22Rv1 (cell line): ENCODE results near the gene NAA35.

ENCODE experiments used
- CTCF ChIP-seq: fragments of 450-650 bp; IDR thresholded peaks from 2 replicates; pipeline ENCODE4 v1.5.1; 2017; ENCODE audit warnings: mild to moderate bottlenecking
- ZFX ChIP-seq: fragments of 450-650 bp; IDR thresholded peaks from 2 replicates; pipeline ENCODE4 v1.6.1; 2017; ENCODE audit warnings: antibody characterized with exemption, borderline replicate concordance

- no peak for TF ChIP-seq CTCF
- TF ChIP-seq ZFX = no peak
Measured at GRCh38 chr9:86054695-86055094, 113.7 kb downstream of the NAA35 start.
